Measurements from ENCODE around the gene PDE3B. TPM values are rescaled to one million over a fixed set of nuclear protein-coding genes. Genes with fewer than 3 reads are reported as not detected.
A peak's percentile ranks its signal among the peaks of the same experiment; 100 is the strongest.

Gene PDE3B
- total and polyA plus RNA-seq, 9 of the 15 experiments (the other 6 are each of a cell fraction or from before 2014, with no cell fraction given): 2.3 to 22.5 (median 12.2) TPM

DNA sequence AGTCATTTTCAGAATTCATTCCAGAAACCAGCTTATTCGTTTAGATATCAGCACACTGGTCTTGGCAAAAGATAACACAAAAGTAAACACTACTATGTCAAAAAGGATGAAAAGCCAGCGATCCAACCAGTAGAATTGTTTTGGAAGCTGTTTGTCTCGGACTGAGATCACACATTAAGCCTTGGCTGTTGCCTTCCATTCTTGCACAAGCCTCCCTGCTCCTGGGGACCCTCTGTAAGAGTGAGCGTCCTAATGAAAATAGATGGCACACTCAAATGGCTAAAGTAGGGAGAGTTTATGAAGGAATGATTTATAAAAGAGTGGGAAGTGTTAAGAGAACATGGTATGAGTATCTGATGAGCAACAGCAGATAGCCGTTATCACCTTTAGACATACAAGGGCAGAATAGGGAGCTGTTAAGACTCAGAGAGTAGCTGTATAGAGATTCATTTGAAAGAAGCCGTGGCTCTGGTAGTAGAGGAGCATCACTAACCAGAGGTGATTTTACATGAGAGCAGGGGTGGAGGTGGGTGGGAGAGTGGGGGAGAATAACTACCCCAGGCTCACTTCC lies 25.2 kb downstream of the PDE3B start (continued):
- TF ChIP-seq ZC3H4 (CRISPR knock-in tag; IDR thresholded peaks at IDR 0.05; ENCODE audit: borderline replicate concordance) (no peak), OTX1 (CRISPR knock-in tag; IDR thresholded peaks at IDR 0.05) (no peak), U2AF1 (optimal IDR thresholded peaks at IDR 0.05; ENCODE audit: low read depth, low read length) (no peak), HMG20B (CRISPR knock-in tag; IDR thresholded peaks at IDR 0.05) (no peak), RUNX1 (IDR thresholded peaks at IDR 0.05; ENCODE audit: low read depth) (no peak), FOXJ3 (CRISPR knock-in tag; IDR thresholded peaks at IDR 0.05) (no peak), ZNF408 (CRISPR knock-in tag; IDR thresholded peaks at IDR 0.05; ENCODE audit: low read depth) (no peak), MAFK (IDR thresholded peaks at IDR 0.05; ENCODE audit: low read length) (no peak), SLC30A9 (CRISPR knock-in tag; IDR thresholded peaks at IDR 0.05) (no peak), ZNF143 (CRISPR knock-in tag; IDR thresholded peaks at IDR 0.05) (no peak), ZNF695 (CRISPR knock-in tag; IDR thresholded peaks at IDR 0.05) (no peak), RBFOX2 (IDR thresholded peaks at IDR 0.05; ENCODE audit: low read depth, low read length) (no peak), ZNF551 (CRISPR knock-in tag; IDR thresholded peaks at IDR 0.05) (no peak), ZC3H8 (IDR thresholded peaks at IDR 0.05) (no peak), MEF2A (IDR thresholded peaks at IDR 0.05; ENCODE audit: control insufficient read depth, low read depth, low read length) (no peak), EWSR1 (IDR thresholded peaks at IDR 0.05; ENCODE audit: borderline replicate concordance, low read depth, partially characterized antibody) (no peak), ZNF699 (CRISPR knock-in tag; IDR thresholded peaks at IDR 0.05; ENCODE audit: insufficient replicate concordance) (no peak), POLR2B (IDR thresholded peaks at IDR 0.05; ENCODE audit: low read depth, partially characterized antibody) (no peak), NR4A1 (CRISPR knock-in tag; IDR thresholded peaks at IDR 0.05) (no peak), NR4A1 (tag; IDR thresholded peaks at IDR 0.05) (no peak), CBFB (CRISPR knock-in tag; IDR thresholded peaks at IDR 0.05) (no peak), TCF3 (CRISPR knock-in tag; IDR thresholded peaks at IDR 0.05) (peak; percentile 24), ZNF644 (tag; IDR thresholded peaks at IDR 0.05; ENCODE audit: low read depth) (0 out of 2 replicates have a peak, but pooled peaks have one; percentile 46), CBX2 (IDR thresholded peaks at IDR 0.05; ENCODE audit: insufficient read depth, low read length, poor library complexity, severe bottlenecking) (no peak), ZNF239 (CRISPR knock-in tag; IDR thresholded peaks at IDR 0.05) (no peak), FUS (optimal IDR thresholded peaks at IDR 0.05; ENCODE audit: low read depth, low read length) (no peak), GABPB2 (CRISPR knock-in tag; conservative IDR thresholded peaks at IDR 0.05) (no peak), NR2F6 (CRISPR knock-in tag; IDR thresholded peaks at IDR 0.05) (no peak), SAFB2 (IDR thresholded peaks at IDR 0.05; ENCODE audit: borderline replicate concordance, low read depth, low read length, severe bottlenecking) (no peak), SIN3B (IDR thresholded peaks at IDR 0.05; ENCODE audit: low read depth) (no peak)
- TF ChIP-seq, protein P1, sequence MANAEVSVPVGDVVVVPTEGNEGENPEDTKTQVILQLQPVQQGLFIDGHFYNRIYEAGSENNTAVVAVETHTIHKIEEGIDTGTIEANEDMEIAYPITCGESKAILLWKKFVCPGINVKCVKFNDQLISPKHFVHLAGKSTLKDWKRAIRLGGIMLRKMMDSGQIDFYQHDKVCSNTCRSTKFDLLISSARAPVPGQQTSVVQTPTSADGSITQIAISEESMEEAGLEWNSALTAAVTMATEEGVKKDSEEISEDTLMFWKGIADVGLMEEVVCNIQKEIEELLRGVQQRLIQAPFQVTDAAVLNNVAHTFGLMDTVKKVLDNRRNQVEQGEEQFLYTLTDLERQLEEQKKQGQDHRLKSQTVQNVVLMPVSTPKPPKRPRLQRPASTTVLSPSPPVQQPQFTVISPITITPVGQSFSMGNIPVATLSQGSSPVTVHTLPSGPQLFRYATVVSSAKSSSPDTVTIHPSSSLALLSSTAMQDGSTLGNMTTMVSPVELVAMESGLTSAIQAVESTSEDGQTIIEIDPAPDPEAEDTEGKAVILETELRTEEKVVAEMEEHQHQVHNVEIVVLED (CRISPR knock-in tag; IDR thresholded peaks at IDR 0.05): no peak
- TF ChIP-seq, protein P2, sequence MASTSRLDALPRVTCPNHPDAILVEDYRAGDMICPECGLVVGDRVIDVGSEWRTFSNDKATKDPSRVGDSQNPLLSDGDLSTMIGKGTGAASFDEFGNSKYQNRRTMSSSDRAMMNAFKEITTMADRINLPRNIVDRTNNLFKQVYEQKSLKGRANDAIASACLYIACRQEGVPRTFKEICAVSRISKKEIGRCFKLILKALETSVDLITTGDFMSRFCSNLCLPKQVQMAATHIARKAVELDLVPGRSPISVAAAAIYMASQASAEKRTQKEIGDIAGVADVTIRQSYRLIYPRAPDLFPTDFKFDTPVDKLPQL (IDR thresholded peaks at IDR 0.05; ENCODE audit: extremely low read depth, insufficient read length): no peak

All from K562 (cell line).